ENCODE measurements around the gene SLC25A44.

The SLC25A44 gene

DNA sequence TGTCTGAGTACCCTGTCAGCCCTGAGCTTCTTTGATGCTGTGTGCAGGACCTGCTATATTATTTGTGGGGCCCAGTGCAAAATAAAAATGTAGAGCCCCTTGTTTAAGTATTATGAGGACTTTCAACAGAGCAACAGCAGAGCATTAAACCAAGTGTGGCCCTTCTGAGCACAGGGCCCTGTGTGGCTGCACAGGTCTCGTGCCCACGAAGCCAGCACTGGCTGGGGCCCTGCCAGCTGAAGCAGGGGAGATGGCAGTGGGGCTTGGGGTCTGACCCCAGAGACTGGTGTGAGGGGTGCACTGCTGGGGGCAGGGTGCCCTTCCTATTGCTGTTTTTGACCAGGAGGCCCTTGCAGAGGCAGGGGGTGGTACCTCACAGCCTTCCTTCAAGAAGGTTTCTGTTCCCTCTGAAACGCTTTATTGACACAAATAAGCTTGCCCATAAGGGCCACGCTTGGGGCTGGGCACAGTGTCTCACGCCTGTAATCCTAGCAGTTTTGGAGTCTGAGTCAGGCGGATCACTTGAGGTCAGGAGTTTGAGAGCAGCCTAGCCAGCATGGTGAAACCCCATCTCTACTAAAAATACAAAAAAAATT lies 42.7 kb upstream of the SLC25A44 start:
- Histone ChIP-seq H3K27ac (no peak overlapping the region), H3K9ac (no peak overlapping the region)

DNA sequence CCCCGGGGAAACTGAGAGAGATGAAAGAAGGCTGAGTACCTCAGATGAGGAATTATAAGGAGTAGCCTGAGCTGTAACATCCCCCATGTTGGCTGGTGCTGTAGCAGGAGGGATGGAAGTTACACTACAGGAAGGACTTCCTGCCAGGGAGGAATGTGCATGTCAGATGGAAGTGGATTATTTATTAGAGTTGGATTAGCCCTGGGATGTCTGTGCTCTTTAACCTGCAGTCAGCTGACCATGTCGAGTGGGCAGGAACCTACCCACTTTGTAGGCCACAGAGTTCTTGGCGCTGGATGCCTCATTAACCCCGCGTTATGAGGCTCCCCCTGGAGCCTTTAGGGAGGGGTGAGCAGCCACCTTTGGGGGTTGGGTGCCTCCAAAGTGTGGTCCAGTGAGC lies 41.3 kb upstream of the SLC25A44 start:
- H3K4me3 ChIP-seq (ENCODE audit: low read depth, low read length) = no peak overlapping the region
- no peaks in the 10 kb centered on the region for H3K4me1 ChIP-seq
- no peak overlapping the region for H3K27ac ChIP-seq
- no peaks in the 10 kb centered on the region for H3K9me3 ChIP-seq (ENCODE audit: control insufficient read depth, low read length)
- no peak overlapping the region for H2AFZ ChIP-seq
- no peak overlapping the region for H3K4me2 ChIP-seq (ENCODE audit: low read length)
- TF ChIP-seq, protein P1, sequence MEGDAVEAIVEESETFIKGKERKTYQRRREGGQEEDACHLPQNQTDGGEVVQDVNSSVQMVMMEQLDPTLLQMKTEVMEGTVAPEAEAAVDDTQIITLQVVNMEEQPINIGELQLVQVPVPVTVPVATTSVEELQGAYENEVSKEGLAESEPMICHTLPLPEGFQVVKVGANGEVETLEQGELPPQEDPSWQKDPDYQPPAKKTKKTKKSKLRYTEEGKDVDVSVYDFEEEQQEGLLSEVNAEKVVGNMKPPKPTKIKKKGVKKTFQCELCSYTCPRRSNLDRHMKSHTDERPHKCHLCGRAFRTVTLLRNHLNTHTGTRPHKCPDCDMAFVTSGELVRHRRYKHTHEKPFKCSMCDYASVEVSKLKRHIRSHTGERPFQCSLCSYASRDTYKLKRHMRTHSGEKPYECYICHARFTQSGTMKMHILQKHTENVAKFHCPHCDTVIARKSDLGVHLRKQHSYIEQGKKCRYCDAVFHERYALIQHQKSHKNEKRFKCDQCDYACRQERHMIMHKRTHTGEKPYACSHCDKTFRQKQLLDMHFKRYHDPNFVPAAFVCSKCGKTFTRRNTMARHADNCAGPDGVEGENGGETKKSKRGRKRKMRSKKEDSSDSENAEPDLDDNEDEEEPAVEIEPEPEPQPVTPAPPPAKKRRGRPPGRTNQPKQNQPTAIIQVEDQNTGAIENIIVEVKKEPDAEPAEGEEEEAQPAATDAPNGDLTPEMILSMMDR (IDR thresholded peaks at IDR 0.05) = no peak
- no peak overlapping the region for H3K9ac ChIP-seq
- H3K27me3 ChIP-seq (ENCODE audit: control insufficient read depth, insufficient read depth, low read length) = no peaks in the 10 kb centered on the region
- H3K79me2 ChIP-seq = no peaks in the 10 kb centered on the region
- no peaks in the 10 kb centered on the region for H3K36me3 ChIP-seq (ENCODE audit: control insufficient read depth, insufficient read depth, low read length)

More for the DNA sequence above, 42.7 kb upstream of the SLC25A44 start:
- no peak overlapping the region for H3K4me3 ChIP-seq (ENCODE audit: low read depth, low read length)
- H3K27me3 ChIP-seq (ENCODE audit: control insufficient read depth, insufficient read depth, low read length) = no peaks in the 10 kb centered on the region
- H3K79me2 ChIP-seq = no peaks in the 10 kb centered on the region
- H3K4me2 ChIP-seq (ENCODE audit: low read length) = no peak overlapping the region
- no peaks in the 10 kb centered on the region for H3K36me3 ChIP-seq (ENCODE audit: control insufficient read depth, insufficient read depth, low read length)
- TF ChIP-seq, protein P1 (IDR thresholded peaks at IDR 0.05) = no peak
- no peak overlapping the region for H2AFZ ChIP-seq
- H3K9me3 ChIP-seq (ENCODE audit: control insufficient read depth, low read length) = no peaks in the 10 kb centered on the region
- H3K4me1 ChIP-seq = peaks cover 6% of the 10 kb centered on the region

DNA sequence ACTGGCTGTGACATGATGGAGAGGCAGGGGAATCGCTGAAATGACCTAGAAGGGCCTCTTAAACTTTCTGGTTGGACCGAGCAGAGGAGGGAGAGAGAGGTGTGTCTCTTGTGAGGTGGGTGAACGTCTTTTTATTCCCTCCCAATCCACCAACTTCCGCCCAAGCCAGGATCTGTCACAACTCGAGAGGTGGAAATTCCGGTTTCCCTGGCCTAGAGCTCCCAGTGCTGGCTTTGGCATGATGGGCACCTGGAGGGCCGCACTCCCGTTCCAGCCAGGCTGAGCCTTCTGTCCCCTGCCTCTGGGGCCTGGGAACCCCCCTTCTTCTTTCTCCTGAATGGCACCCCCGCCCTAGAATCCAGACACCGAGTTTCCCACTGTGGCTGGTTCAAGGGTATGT lies 40.5 kb upstream of the SLC25A44 start, which contains the start of gene SEMA4A:
Gene SEMA4A (plus strand): TSS at position 224 of the 400 bp plus-strand sequence. CDS start 994 bp downstream, outside the sequence.
- TF ChIP-seq, protein P1 (IDR thresholded peaks at IDR 0.05) = no peak
- Histone ChIP-seq H3K4me1 (no peaks in the 10 kb centered on the region), H3K79me2 (no peaks in the 10 kb centered on the region), H2AFZ (no peak within 1 kb of the TSS), H3K9me3 (ENCODE audit: control insufficient read depth, low read length) (no peaks in the 10 kb centered on the region), H3K27me3 (ENCODE audit: control insufficient read depth, insufficient read depth, low read length) (no peaks in the 10 kb centered on the region), H3K36me3 (ENCODE audit: control insufficient read depth, insufficient read depth, low read length) (no peaks in the 10 kb centered on the region), H3K4me2 (ENCODE audit: low read length) (peak within 1 kb of the TSS; percentile 40), H3K27ac (no peak within 1 kb of the TSS), H3K4me3 (ENCODE audit: low read depth, low read length) (no peak within 1 kb of the TSS), H3K9ac (no peak within 1 kb of the TSS)

DNA sequence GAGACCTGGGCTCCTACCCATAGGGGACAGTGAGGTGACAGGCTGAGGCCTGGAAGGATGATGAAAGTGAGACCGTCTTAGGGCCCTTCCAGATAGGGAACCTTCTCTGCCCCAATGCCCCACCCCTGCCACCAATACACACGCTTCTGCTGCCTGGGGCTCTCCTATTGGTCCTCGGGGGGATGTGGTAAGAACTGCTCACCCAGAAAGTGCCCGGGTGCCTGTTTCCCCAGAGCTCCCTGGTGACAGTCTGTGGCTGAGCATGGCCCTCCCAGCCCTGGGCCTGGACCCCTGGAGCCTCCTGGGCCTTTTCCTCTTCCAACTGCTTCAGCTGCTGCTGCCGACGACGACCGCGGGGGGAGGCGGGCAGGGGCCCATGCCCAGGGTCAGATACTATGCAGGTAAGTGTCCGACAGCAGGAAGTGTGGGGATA lies 39.6 kb upstream of the SLC25A44 start:
- Histone ChIP-seq H3K27me3 (ENCODE audit: control insufficient read depth, insufficient read depth, low read length) (no peaks in the 10 kb centered on the region), H3K79me2 (no peaks in the 10 kb centered on the region), H3K27ac (no peak overlapping the region), H3K9me3 (ENCODE audit: control insufficient read depth, low read length) (no peaks in the 10 kb centered on the region), H3K36me3 (ENCODE audit: control insufficient read depth, insufficient read depth, low read length) (no peaks in the 10 kb centered on the region), H3K4me1 (no peaks in the 10 kb centered on the region), H3K4me3 (ENCODE audit: low read depth, low read length) (no peak overlapping the region), H3K9ac (no peak overlapping the region), H2AFZ (no peak overlapping the region), H3K4me2 (ENCODE audit: low read length) (no peak overlapping the region)
- TF ChIP-seq, protein P1 (IDR thresholded peaks at IDR 0.05) = no peak

Measured in parathyroid adenoma (tissue), 2 donors.